H9 (cell line): ENCODE data around the gene GPC6. TPM values are rescaled to one million over a fixed set of nuclear protein-coding genes. Genes with fewer than 3 reads are reported as not detected.

Source experiments
- DNase-seq: peaks from one replicate; pipeline ENCODE4 v3.0.0-alpha.2; 2017
- H2AFZ ChIP-seq: one replicate; pipeline ENCODE4 v1.6.1; 2013; ENCODE audit warnings: mild to moderate bottlenecking, low read length, control low read depth, moderate library complexity
- H2AK5ac ChIP-seq: 2 replicates; pipeline ENCODE4 v1.6.1; 2013; ENCODE audit warnings: low read length, control low read depth, mixed read lengths; ENCODE audit not compliant: insufficient read length
- H2BK120ac ChIP-seq: one replicate; pipeline ENCODE4 v1.6.1; 2013; ENCODE audit warnings: low read depth, mild to moderate bottlenecking, low read length, control low read depth, inconsistent platforms; ENCODE audit not compliant: poor library complexity, severe bottlenecking
- H2BK12ac ChIP-seq: 2 replicates; pipeline ENCODE4 v1.6.1; 2013; ENCODE audit warnings: low read length, control low read depth, mixed read lengths, low read depth; ENCODE audit not compliant: insufficient read length
- H2BK15ac ChIP-seq: 2 replicates; pipeline ENCODE4 v1.6.1; 2013; ENCODE audit warnings: low read depth, low read length, control low read depth
- H2BK20ac ChIP-seq: one replicate; pipeline ENCODE4 v1.6.1; 2013; ENCODE audit warnings: low read depth, mild to moderate bottlenecking, low read length, control low read depth, inconsistent platforms; ENCODE audit not compliant: poor library complexity, severe bottlenecking
- H2BK5ac ChIP-seq: 2 replicates; pipeline ENCODE4 v1.6.1; 2013; ENCODE audit warnings: low read length, control low read depth, mixed read lengths; ENCODE audit not compliant: insufficient read length
- H3K14ac ChIP-seq: 2 replicates; pipeline ENCODE4 v1.6.1; 2013; ENCODE audit warnings: low read length, control low read depth; ENCODE audit not compliant: insufficient read depth
- H3K18ac ChIP-seq: 2 replicates; pipeline ENCODE4 v1.6.1; 2013; ENCODE audit warnings: low read depth, mild to moderate bottlenecking, mixed read lengths, low read length, control low read depth; ENCODE audit not compliant: insufficient read length
- H3K23ac ChIP-seq: 2 replicates; pipeline ENCODE4 v1.6.1; 2013; ENCODE audit warnings: low read length, control low read depth, mixed read lengths, low read depth; ENCODE audit not compliant: insufficient read length
- H3K23me2 ChIP-seq: 2 replicates; pipeline ENCODE4 v1.6.1; 2013; ENCODE audit warnings: low read depth, mild to moderate bottlenecking, mixed read lengths, low read length, control low read depth; ENCODE audit not compliant: insufficient read length, poor library complexity, severe bottlenecking
- H3K27ac ChIP-seq: 2 replicates; pipeline ENCODE4 v1.5.1; 2013; ENCODE audit warnings: low read length, control low read depth, mixed read lengths, low read depth; ENCODE audit not compliant: insufficient read length
- H3K27me3 ChIP-seq: 2 replicates; pipeline ENCODE4 v1.6.1; 2013; ENCODE audit warnings: low read length, control low read depth, inconsistent platforms; ENCODE audit not compliant: insufficient read depth
- H3K4ac ChIP-seq: 2 replicates; pipeline ENCODE4 v1.6.1; 2013; ENCODE audit warnings: low read depth, mild to moderate bottlenecking, control low read depth, inconsistent platforms, low read length, moderate library complexity
- H3K4me1 ChIP-seq: 2 replicates; pipeline ENCODE4 v1.6.1; 2013; ENCODE audit warnings: low read length, control low read depth, inconsistent platforms; ENCODE audit not compliant: insufficient read depth
- H3K4me2 ChIP-seq: 2 replicates; pipeline ENCODE4 v1.6.1; 2013; ENCODE audit warnings: low read length, control low read depth, mixed read lengths; ENCODE audit not compliant: insufficient read length, insufficient read depth
- H3K56ac ChIP-seq: 2 replicates; pipeline ENCODE4 v1.6.1; 2013; ENCODE audit warnings: low read depth, mild to moderate bottlenecking, mixed read lengths, low read length, control low read depth; ENCODE audit not compliant: insufficient read length
- H3K79me1 ChIP-seq: 2 replicates; pipeline ENCODE4 v1.6.1; 2013; ENCODE audit warnings: low read depth, mild to moderate bottlenecking, moderate library complexity, low read length, control low read depth, inconsistent platforms; ENCODE audit not compliant: insufficient read depth, poor library complexity, severe bottlenecking
- H3K79me2 ChIP-seq: 2 replicates; pipeline ENCODE4 v1.6.1; 2013; ENCODE audit warnings: low read length, control low read depth, inconsistent platforms; ENCODE audit not compliant: insufficient read depth
- H3K9ac ChIP-seq: 2 replicates; pipeline ENCODE4 v1.6.1; 2013; ENCODE audit warnings: low read length, control low read depth, mixed read lengths; ENCODE audit not compliant: insufficient read length; ENCODE audit errors: extremely low read depth
- H3K9me3 ChIP-seq: one replicate; pipeline ENCODE4 v1.6.1; 2013; ENCODE audit warnings: low read depth, low read length, inconsistent platforms; ENCODE audit not compliant: control insufficient read depth
- H3T11ph ChIP-seq: one replicate; pipeline ENCODE4 v1.6.1; 2013; ENCODE audit warnings: mild to moderate bottlenecking, low read length, control low read depth, inconsistent platforms
- H4K20me1 ChIP-seq: one replicate; pipeline ENCODE4 v1.6.1; 2013; ENCODE audit not compliant: control insufficient read depth, insufficient read length, insufficient read depth
- H4K5ac ChIP-seq: 2 replicates; pipeline ENCODE4 v1.6.1; 2013; ENCODE audit warnings: low read depth, mild to moderate bottlenecking, mixed read lengths, low read length, control low read depth; ENCODE audit not compliant: insufficient read length
- H4K8ac ChIP-seq: replicated peaks from 2 replicates; pipeline ENCODE4 v1.6.1; 2013; ENCODE audit warnings: low read length, control low read depth, mixed read lengths, low read depth; ENCODE audit not compliant: insufficient read length
- H4K91ac ChIP-seq: 2 replicates; pipeline ENCODE4 v1.6.1; 2013; ENCODE audit warnings: low read depth, mild to moderate bottlenecking, moderate library complexity, mixed read lengths, low read length, control low read depth; ENCODE audit not compliant: insufficient read length
- H3K27ac Mint-ChIP-seq, 3 experiments: 2 replicates in 2 of 3; 3 replicates in 1 of 3; pipeline ENCODE4 v1.8.0; 2020 to 2021; ENCODE audit warnings: mixed read lengths in 3 of 3, mild to moderate bottlenecking in 1 of 3, moderate library complexity in 1 of 3
- H3K27me3 Mint-ChIP-seq: 2 replicates; pipeline ENCODE4 v1.8.0; 2021; ENCODE audit warnings: low read depth, mild to moderate bottlenecking, moderate library complexity, mixed read lengths
- H3K36me3 Mint-ChIP-seq, 3 experiments: 2 replicates in 2 of 3; 3 replicates in 1 of 3; pipeline ENCODE4 v1.8.0; 2020 to 2021; ENCODE audit warnings: low read depth in 3 of 3, mixed read lengths in 3 of 3; ENCODE audit not compliant: insufficient read depth in 1 of 3
- H3K4me1 Mint-ChIP-seq, 2 experiments: 2 replicates each; pipeline ENCODE4 v1.8.0; 2020; ENCODE audit warnings: mixed read lengths in 2 of 2
- H3K4me3 Mint-ChIP-seq, 2 experiments: 2 replicates in 1 of 2; 3 replicates in 1 of 2; pipeline ENCODE4 v1.8.0; 2020 to 2021; ENCODE audit warnings: mild to moderate bottlenecking in 2 of 2, mixed read lengths in 2 of 2, moderate library complexity in 1 of 2
- H3K9me3 Mint-ChIP-seq, 2 experiments: 2 replicates in 1 of 2; 3 replicates in 1 of 2; pipeline ENCODE4 v1.8.0; 2020; ENCODE audit warnings: mild to moderate bottlenecking in 2 of 2, mixed read lengths in 2 of 2, moderate library complexity in 1 of 2
- CTCF ChIP-seq: fragments of 200-600 bp; sonication (generic); conservative IDR thresholded peaks from 3 replicates; pipeline ENCODE4 v1.8.0; 2021; ENCODE audit warnings: antibody characterized with exemption, mild to moderate bottlenecking
- total RNA-seq: library from RNA; stranded (reverse); gene quantifications from 2 replicates; pipeline ENCODE4 v1.2.1, GENCODE V29; 2021

Gene GPC6
- total RNA-seq, 1 experiment from 2014 or later: 15.6 TPM

GRCh38 chr13:93589788-93590187 lies 363.2 kb downstream of the GPC6 start:
- Histone ChIP-seq H4K5ac (no peak overlapping the region), H3K18ac (no peak overlapping the region), H3K79me1 (no peaks in the 10 kb centered on the region), H3K9me3 (no peaks in the 10 kb centered on the region), H3K56ac (no peak overlapping the region), H3K79me2 (no peaks in the 10 kb centered on the region), H3K14ac (no peak overlapping the region), H3K4ac (no peak overlapping the region), H2BK5ac (no peak overlapping the region), H3K23me2 (no peaks in the 10 kb centered on the region), H3K23ac (no peak overlapping the region), H3K9ac (no peak overlapping the region), H2BK15ac (no peak overlapping the region), H3K27ac (no peak overlapping the region), H2AK5ac (no peak overlapping the region), H4K91ac (no peak overlapping the region), H2BK20ac (no peak overlapping the region), H3T11ph (no peak overlapping the region), H2AFZ (no peak overlapping the region), H3K4me1 (no peaks in the 10 kb centered on the region), H3K4me2 (no peak overlapping the region), H2BK12ac (no peak overlapping the region), H3K27me3 (no peaks in the 10 kb centered on the region), H4K8ac (no peak overlapping the region), H4K20me1 (no peaks in the 10 kb centered on the region), H2BK120ac (no peak overlapping the region)
- no peak overlapping the region for H3K4me3 Mint-ChIP-seq
- no peaks in the 10 kb centered on the region for H3K4me1 Mint-ChIP-seq
- H3K9me3 Mint-ChIP-seq: no peaks in the 10 kb centered on the region
- no peak for DNase-seq
- TF ChIP-seq CTCF: no peak
- no peaks in the 10 kb centered on the region for H3K36me3 Mint-ChIP-seq
- H3K27me3 Mint-ChIP-seq: no peaks in the 10 kb centered on the region
- H3K27ac Mint-ChIP-seq: no peak overlapping the region
